K562 (cell line): ENCODE data around the gene ITSN1. TPM values are rescaled to one million over a fixed set of nuclear protein-coding genes. Genes with fewer than 3 reads are reported as not detected.

Experiments used
- ATAC-seq: fragments of 200-7000 bp; cut with Tn5 transposase; 3 replicates; pipeline ENCODE4 v1.9.1; 2020; ENCODE audit warnings: moderate library complexity
- BruUV-seq: library from RNA; stranded (reverse); fragments of 400-500 nt; replicated peaks from 2 replicates; lab custom pipeline; 2021; lab: Mats Ljungman, UMichigan
- CTCF ChIA-PET: fragments of 300-600 bp; formaldehyde crosslinking; extraction: SDS; loops from one replicate; lab custom pipeline; 2021; ENCODE audit warnings: low intra/inter-chr PET ratio; lab: Yijun Ruan, JAX
- POLR2A ChIA-PET: fragments of 300-600, 350-650 bp; sonication (Branson Sonifier 250); formaldehyde crosslinking; extraction: SDS; loops from one replicate; lab custom pipeline; 2021; ENCODE audit warnings: antibody characterized with exemption, inconsistent platforms; lab: Yijun Ruan, JAX
- DNase-seq, 4 experiments: peaks; one replicate each; pipeline versions ENCODE4 v3.0.0 to v3.0.0-alpha.2; 2011 to 2018; ENCODE audit warnings: low spot score in 3 of 4, mixed read lengths in 3 of 4; ENCODE audit errors: extremely low read depth in 1 of 4
- FAIRE-seq: peaks from 2 replicates; lab custom pipeline; 2011; peaks lifted over from hg19 to GRCh38; lab: Jason Lieb, UNC
- H2AFZ ChIP-seq: 2 replicates; pipeline ENCODE4 v1.6.0; 2011; ENCODE audit warnings: low read depth, low read length, control low read depth, inconsistent platforms
- H3K27ac ChIP-seq: fragments of 200-600 bp; 3 replicates; pipeline ENCODE4 v1.8.0; 2011; ENCODE audit warnings: low read depth, mild to moderate bottlenecking, control low read depth, inconsistent platforms, low read length, moderate library complexity, mixed read lengths; ENCODE audit errors: extremely low read depth
- H3K27me3 ChIP-seq, 2 experiments: fragments of 300-600 bp in 1 of 2; 2 replicates in 1 of 2; 3 replicates in 1 of 2; pipeline versions ENCODE4 v1.6.0 to v1.8.0; 2011; ENCODE audit warnings: inconsistent platforms in 2 of 2, low read length in 2 of 2, mild to moderate bottlenecking in 1 of 2, mixed read lengths in 1 of 2, moderate library complexity in 1 of 2; ENCODE audit not compliant: control insufficient read depth in 2 of 2, insufficient read depth in 2 of 2
- H3K36me3 ChIP-seq: fragments of 300-600 bp; 3 replicates; pipeline ENCODE4 v1.8.0; 2011; ENCODE audit warnings: mild to moderate bottlenecking, low read length, inconsistent platforms; ENCODE audit not compliant: control insufficient read depth, insufficient read depth
- H3K4me1 ChIP-seq, 2 experiments: fragments of 200-600 bp in 1 of 2; replicated peaks in 1 of 2; 2 replicates in 1 of 2; 3 replicates in 1 of 2; pipeline versions ENCODE4 v1.5.1 to v1.8.0; 2011; ENCODE audit warnings: inconsistent platforms in 2 of 2, low read length in 2 of 2, mild to moderate bottlenecking in 1 of 2, mixed read lengths in 1 of 2, moderate library complexity in 1 of 2; ENCODE audit not compliant: control insufficient read depth in 2 of 2, insufficient read depth in 2 of 2
- H3K4me2 ChIP-seq: 2 replicates; pipeline ENCODE4 v1.6.1; 2011; ENCODE audit warnings: low read length, control low read depth, inconsistent platforms, mixed read lengths; ENCODE audit not compliant: insufficient read depth
- H3K4me3 ChIP-seq: fragments of 200-600 bp; sonication (generic), shearing (Covaris generic); 2 replicates; pipeline ENCODE4 v1.5.1; 2016; ENCODE audit warnings: control low read depth, inconsistent platforms
- H3K79me2 ChIP-seq: fragments of 200-600 bp; 3 replicates; pipeline ENCODE4 v1.8.0; 2011; ENCODE audit warnings: low read length, inconsistent platforms; ENCODE audit not compliant: control insufficient read depth, insufficient read depth
- H3K9ac ChIP-seq, 2 experiments: 2 replicates each; pipeline versions ENCODE4 v1.6.0 to v1.6.1; 2011; ENCODE audit warnings: low read depth in 2 of 2, low read length in 2 of 2, control low read depth in 1 of 2, inconsistent platforms in 1 of 2, mild to moderate bottlenecking in 1 of 2, mixed read lengths in 1 of 2; ENCODE audit not compliant: insufficient read depth in 1 of 2
- H3K9me1 ChIP-seq: one replicate; pipeline ENCODE4 v1.6.0; 2011; ENCODE audit warnings: inconsistent platforms, mild to moderate bottlenecking, low read length, moderate library complexity; ENCODE audit not compliant: control insufficient read depth, insufficient read depth
- H3K9me3 ChIP-seq: replicated peaks from 2 replicates; pipeline ENCODE4 v1.5.1; 2011; ENCODE audit warnings: low read depth, low read length, inconsistent platforms; ENCODE audit not compliant: control insufficient read depth, insufficient read depth
- H4K20me1 ChIP-seq: replicated peaks from 2 replicates; pipeline ENCODE4 v1.6.1; 2011; ENCODE audit warnings: low read length, inconsistent platforms, mixed read lengths; ENCODE audit not compliant: control insufficient read depth, insufficient read depth
- CGGBP1 ChIP-seq: fragments of 250-450 bp; sonication (Bioruptor Pico); IDR thresholded peaks from 2 replicates; pipeline ENCODE4 v1.9.0; 2021; ENCODE audit warnings: mild to moderate bottlenecking
- COPS2 ChIP-seq: fragments of 450-650 bp; conservative IDR thresholded peaks from 2 replicates; pipeline ENCODE4 v1.6.1; 2016; ENCODE audit warnings: mild to moderate bottlenecking, moderate library complexity
- ETS1 ChIP-seq: conservative IDR thresholded peaks from 2 replicates; pipeline ENCODE4 v1.6.1; 2011; ENCODE audit warnings: low read depth, mild to moderate bottlenecking, low read length; ENCODE audit not compliant: control insufficient read depth
- IRF9 ChIP-seq: fragments of 450-650 bp; IDR thresholded peaks from 2 replicates; pipeline ENCODE4 v1.6.1; 2016; ENCODE audit warnings: missing biosample characterization, missing genetic modification characterization
- MIER1 ChIP-seq: fragments of 450-650 bp; IDR thresholded peaks from 2 replicates; pipeline ENCODE4 v1.6.1; 2016; ENCODE audit warnings: antibody characterized with exemption, mild to moderate bottlenecking, low read depth
- NBN ChIP-seq: fragments of 450-650 bp; IDR thresholded peaks from 2 replicates; pipeline ENCODE4 v1.6.1; 2016; ENCODE audit warnings: low read depth, mild to moderate bottlenecking
- NCOA2 ChIP-seq, 2 experiments: fragments of 450-650 bp; IDR thresholded peaks; 2 replicates each; pipeline ENCODE4 v1.6.1; 2018; ENCODE audit warnings: mild to moderate bottlenecking in 2 of 2, moderate library complexity in 1 of 2; ENCODE audit not compliant: partially characterized antibody in 2 of 2
- NFE2L1 ChIP-seq: fragments of 450-650 bp; IDR thresholded peaks from 2 replicates; pipeline ENCODE4 v1.6.1; 2016; ENCODE audit warnings: missing genetic modification characterization, low read depth, mild to moderate bottlenecking, missing compliant biosample characterization, moderate library complexity, borderline replicate concordance
- TCF15 ChIP-seq: fragments of 250-450 bp; sonication (Bioruptor Pico); IDR thresholded peaks from 2 replicates; pipeline ENCODE4 v1.8.0; 2022; ENCODE audit warnings: moderate library complexity, mild to moderate bottlenecking, inconsistent platforms
- TEAD4 ChIP-seq, 2 experiments: sonication (generic) in 1 of 2; formaldehyde crosslinking in 1 of 2; IDR thresholded peaks; 2 replicates each; pipeline versions ENCODE4 v1.6.1 to v1.8.0; 2012 to 2022; ENCODE audit warnings: borderline replicate concordance in 1 of 2, inconsistent platforms in 1 of 2, low read length in 1 of 2, mild to moderate bottlenecking in 1 of 2, missing genetic modification reagents in 1 of 2
- ZBTB43 ChIP-seq: sonication (generic); formaldehyde crosslinking; IDR thresholded peaks from 2 replicates; pipeline ENCODE4 v1.8.0; 2023; ENCODE audit warnings: mild to moderate bottlenecking, missing genetic modification reagents
- ZNF395 ChIP-seq: fragments of 200-800 bp; sonication (Bioruptor generic); IDR thresholded peaks from 2 replicates; pipeline ENCODE4 v1.6.1; 2017; ENCODE audit warnings: missing genetic modification characterization, missing compliant biosample characterization
- ZNF408 ChIP-seq: fragments of 250-450 bp; sonication (Bioruptor Pico); IDR thresholded peaks from 2 replicates; pipeline ENCODE4 v1.4.0; 2020; ENCODE audit warnings: low read depth, mild to moderate bottlenecking, moderate library complexity
- in situ Hi-C: fragments of 300-500 bp; cut with MboI; formaldehyde crosslinking; loops from 4 replicates; pipeline ENCODE4 v1.15.0; 2018; ENCODE audit warnings: inconsistent platforms, mixed read lengths
- intact Hi-C: fragments of 100-400 bp; cut with micrococcal nuclease; formaldehyde crosslinking; loops from 2 replicates; pipeline ENCODE4 v1.14.2; 2022
- polyA plus RNA-seq, 8 experiments: library from polyadenylated mRNA; depleted of rRNA in 4 of 8; stranded (reverse) in 5 of 8; unstranded in 3 of 8; fragments of >200 nt; fragmentation: Nextera tagmentation in 2 of 8; fragmentation: Illumina TruSeq in 1 of 8; extraction: Ambion mirVana in 2 of 8; extraction: Trizol in 1 of 8; gene quantifications; 2 replicates each; pipeline versions ENCODE4 v1.2.1 to v1.2.3, GENCODE V29; 2011 to 2014; ENCODE audit warnings: inconsistent platforms in 1 of 8, missing spikeins in 1 of 8
- total RNA-seq, 7 experiments: library from RNA; depleted of rRNA in 6 of 7; stranded (reverse); fragments of >200 nt in 6 of 7; fragmentation: Illumina TruSeq in 2 of 7; extraction: Trizol in 2 of 7; gene quantifications; 2 replicates each; pipeline versions ENCODE4 v1.2.1 to v1.2.3, GENCODE V29; 2011 to 2021; ENCODE audit warnings: low replicate concordance in 1 of 7

The ITSN1 gene
- total and polyA plus RNA-seq, 9 of the 15 experiments (the other 6 are each of a cell fraction or from before 2014, with no cell fraction given), result 1.1 to 12.6 (median 4.8) TPM

- H3K36me3 ChIP-seq, result no peaks in the 10 kb centered on the region
- no peak for FAIRE-seq
- no peaks in the 10 kb centered on the region for H3K79me2 ChIP-seq
- H3K9ac ChIP-seq, result no peak overlapping the region
- CTCF ChIA-PET, result no interaction called here
- no peak overlapping the region for H3K4me3 ChIP-seq
- no peak for DNase-seq
- intact Hi-C loops (loop anchor here (10.0 kb wide), 1 partner anchor 145 kb away; no protein-coding TSS in a partner anchor), in situ Hi-C loops (no loop called here)
- no peaks in the 10 kb centered on the region; a peak in 1 of 5 replicates for H3K4me1 ChIP-seq
- H3K9me1 ChIP-seq, result no peaks in the 10 kb centered on the region
- POLR2A ChIA-PET, result interaction anchor here (0.6 to 1.3 kb wide), 3 partner anchors 8 to 20 kb away, joined by 3 read pairs; no protein-coding TSS in a partner anchor
- no TSS peak for BruUV-seq
- H3K9me3 ChIP-seq, result no peaks in the 10 kb centered on the region
- H3K27ac ChIP-seq, result no peak overlapping the region
- H2AFZ ChIP-seq, result no peak overlapping the region
- H4K20me1 ChIP-seq, result no peaks in the 10 kb centered on the region
- no peak overlapping the region for H3K4me2 ChIP-seq
- no peak for ATAC-seq
- peaks cover 8 to 27% of the 10 kb centered on the region in 2 experiments; a peak in 4 of 5 replicates for H3K27me3 ChIP-seq
- TF ChIP-seq ETS1, result no peak
- no peak for TF ChIP-seq TEAD4 (IDR thresholded peaks at IDR 0.05; ENCODE audit: low read length)
- TF ChIP-seq TEAD4 (CRISPR knock-in tag; IDR thresholded peaks at IDR 0.05; ENCODE audit: borderline replicate concordance), result no peak
- no peak for TF ChIP-seq ZNF408 (CRISPR knock-in tag)
- TF ChIP-seq NFE2L1 (tag), result no peak
- TF ChIP-seq CGGBP1 (CRISPR knock-in tag), result no peak
- TF ChIP-seq TCF15 (CRISPR knock-in tag), result no peak
- no peak for TF ChIP-seq COPS2
- TF ChIP-seq ZBTB43 (CRISPR knock-in tag), result no peak
- no peak for TF ChIP-seq NBN
- TF ChIP-seq ZNF395 (CRISPR knock-in tag), result no peak
- no peak for TF ChIP-seq NCOA2 (IDR thresholded peaks at IDR 0.05; ENCODE audit: partially characterized antibody in 2 of 2)
- TF ChIP-seq IRF9 (tag), result no peak
- no peak for TF ChIP-seq MIER1
These were observed 227.6 kb downstream of the ITSN1 start for GRCh38 chr21:33869873-33870272.
